BJ (cell line): ENCODE data around the gene TTLL7. TPM values are rescaled to one million over a fixed set of nuclear protein-coding genes. Genes with fewer than 3 reads are reported as not detected.
"Not testable (repeated sequence)": the region's sequence is repeated elsewhere in the genome, so short reads cannot be mapped to it uniquely, and the experiment has no call there.

Experiments
- CTCF ChIA-PET: fragments of 350-600 bp; formaldehyde crosslinking; extraction: SDS; loops from one replicate; lab custom pipeline; 2021; ENCODE audit warnings: antibody characterized with exemption, inconsistent platforms; lab: Yijun Ruan, JAX
- POLR2A ChIA-PET: fragments of 300-600 bp; sonication (Branson Sonifier 250); formaldehyde crosslinking; extraction: SDS; loops from one replicate; lab custom pipeline; 2021; ENCODE audit warnings: antibody characterized with exemption; lab: Charles Lee
- DNase-seq: peaks from one replicate; pipeline ENCODE4 v3.0.0-alpha.2; 2011; ENCODE audit warnings: low read depth
- H3K27me3 ChIP-seq: 2 replicates; pipeline ENCODE4 v1.6.0; 2011; ENCODE audit warnings: low read length; ENCODE audit not compliant: control insufficient read depth, insufficient read depth
- H3K36me3 ChIP-seq: 2 replicates; pipeline ENCODE4 v1.5.1; 2011; ENCODE audit warnings: low read length; ENCODE audit not compliant: control insufficient read depth, insufficient read depth
- H3K4me3 ChIP-seq: 2 replicates; pipeline ENCODE4 v1.5.1; 2011; ENCODE audit warnings: low read depth, mild to moderate bottlenecking, control low read depth, low read length
- polyA plus RNA-seq: library from polyadenylated mRNA; depleted of rRNA; stranded (reverse); fragments of >200 nt; gene quantifications from 2 replicates; pipeline ENCODE4 v1.2.3, GENCODE V29; 2011
- TF ChIP-seq, protein P1 (sequence below): IDR thresholded peaks from 2 replicates; pipeline ENCODE4 v1.5.1; 2011; ENCODE audit warnings: low read depth, mild to moderate bottlenecking, control low read depth, inconsistent platforms, low read length, moderate library complexity; ENCODE audit not compliant: insufficient read depth

The TTLL7 gene
- polyA plus RNA-seq, 1 experiment = 4.7 TPM

DNA sequence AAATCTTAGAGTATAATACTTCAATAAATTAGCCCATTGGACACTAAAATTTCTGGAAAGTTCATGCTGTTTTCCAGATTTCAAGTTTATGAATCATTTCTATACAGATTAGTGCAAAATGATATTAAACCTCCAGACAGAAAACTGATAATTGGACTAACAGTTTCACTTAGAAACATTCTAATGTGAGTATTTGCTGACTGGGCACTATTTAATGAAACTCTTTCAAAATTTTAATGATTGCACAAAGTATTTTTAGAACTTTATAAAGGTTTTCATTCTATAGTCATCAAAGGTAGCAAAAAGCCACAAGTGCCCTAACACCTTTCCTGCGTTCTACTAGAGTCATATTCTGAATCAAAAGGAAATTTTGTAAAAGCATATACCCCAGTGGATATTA lies 81.0 kb downstream of the TTLL7 start:
- CTCF ChIA-PET = interaction anchor here (1.2 kb wide), 1 partner anchor 12 kb away, joined by 3 read pairs; no protein-coding TSS in a partner anchor

DNA sequence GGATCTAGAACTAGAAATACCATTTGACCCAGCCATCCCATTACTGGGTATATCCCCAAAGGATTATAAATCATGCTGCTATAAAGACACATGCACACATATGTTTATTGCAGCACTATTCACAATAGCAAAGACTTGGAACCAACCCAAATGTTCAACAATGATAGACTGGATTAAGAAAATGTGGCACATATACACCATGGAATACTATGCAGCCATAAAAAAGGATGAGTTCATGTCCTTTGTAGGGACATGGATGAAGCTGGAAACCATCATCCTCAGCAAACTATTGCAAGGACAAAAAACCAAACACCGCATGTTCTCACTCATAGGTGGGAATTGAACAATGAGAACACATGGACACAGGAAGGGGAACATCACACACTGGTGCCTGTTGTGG lies 82.8 kb downstream of the TTLL7 start:
- H3K36me3 ChIP-seq, H3K27me3 ChIP-seq, POLR2A ChIA-PET, CTCF ChIA-PET, DNase-seq, H3K4me3 ChIP-seq: not testable (repeated sequence)

More for the DNA sequence above, 81.0 kb downstream of the TTLL7 start:
- POLR2A ChIA-PET = no interaction called here
- Histone ChIP-seq H3K27me3 (no peaks in the 10 kb centered on the region), H3K36me3 (no peaks in the 10 kb centered on the region), H3K4me3 (no peak overlapping the region)
- TF ChIP-seq, protein P1, sequence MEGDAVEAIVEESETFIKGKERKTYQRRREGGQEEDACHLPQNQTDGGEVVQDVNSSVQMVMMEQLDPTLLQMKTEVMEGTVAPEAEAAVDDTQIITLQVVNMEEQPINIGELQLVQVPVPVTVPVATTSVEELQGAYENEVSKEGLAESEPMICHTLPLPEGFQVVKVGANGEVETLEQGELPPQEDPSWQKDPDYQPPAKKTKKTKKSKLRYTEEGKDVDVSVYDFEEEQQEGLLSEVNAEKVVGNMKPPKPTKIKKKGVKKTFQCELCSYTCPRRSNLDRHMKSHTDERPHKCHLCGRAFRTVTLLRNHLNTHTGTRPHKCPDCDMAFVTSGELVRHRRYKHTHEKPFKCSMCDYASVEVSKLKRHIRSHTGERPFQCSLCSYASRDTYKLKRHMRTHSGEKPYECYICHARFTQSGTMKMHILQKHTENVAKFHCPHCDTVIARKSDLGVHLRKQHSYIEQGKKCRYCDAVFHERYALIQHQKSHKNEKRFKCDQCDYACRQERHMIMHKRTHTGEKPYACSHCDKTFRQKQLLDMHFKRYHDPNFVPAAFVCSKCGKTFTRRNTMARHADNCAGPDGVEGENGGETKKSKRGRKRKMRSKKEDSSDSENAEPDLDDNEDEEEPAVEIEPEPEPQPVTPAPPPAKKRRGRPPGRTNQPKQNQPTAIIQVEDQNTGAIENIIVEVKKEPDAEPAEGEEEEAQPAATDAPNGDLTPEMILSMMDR = no peak
- no peak for DNase-seq

DNA sequence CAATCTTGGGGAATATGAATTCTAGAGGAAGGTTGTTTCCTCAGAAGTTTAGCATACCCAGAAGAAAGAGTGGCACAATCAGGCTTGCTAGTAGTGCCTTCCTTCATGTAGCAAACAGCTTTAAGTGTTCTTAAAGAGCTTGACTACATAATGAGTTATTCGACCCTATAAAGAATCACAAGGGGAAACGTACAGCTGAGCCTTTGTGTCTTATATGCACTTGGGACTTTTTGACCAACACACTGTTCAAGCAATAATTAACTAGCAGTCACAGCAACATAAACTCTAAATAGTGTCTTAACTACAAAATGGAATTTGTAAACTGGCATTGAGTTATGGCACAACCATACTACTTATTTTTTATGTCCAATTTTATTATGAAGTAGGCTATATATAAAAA lies 86.1 kb downstream of the TTLL7 start:
- ChIA-PET POLR2A (no interaction called here), CTCF (interaction anchor here (0.9 kb wide), 1 partner anchor 19 kb away, joined by 3 read pairs; no protein-coding TSS in a partner anchor)
- H3K4me3 ChIP-seq = no peak overlapping the region
- no peaks in the 10 kb centered on the region for H3K36me3 ChIP-seq
- no peaks in the 10 kb centered on the region for H3K27me3 ChIP-seq
- DNase-seq = no peak
- TF ChIP-seq, protein P1 = no peak

DNA sequence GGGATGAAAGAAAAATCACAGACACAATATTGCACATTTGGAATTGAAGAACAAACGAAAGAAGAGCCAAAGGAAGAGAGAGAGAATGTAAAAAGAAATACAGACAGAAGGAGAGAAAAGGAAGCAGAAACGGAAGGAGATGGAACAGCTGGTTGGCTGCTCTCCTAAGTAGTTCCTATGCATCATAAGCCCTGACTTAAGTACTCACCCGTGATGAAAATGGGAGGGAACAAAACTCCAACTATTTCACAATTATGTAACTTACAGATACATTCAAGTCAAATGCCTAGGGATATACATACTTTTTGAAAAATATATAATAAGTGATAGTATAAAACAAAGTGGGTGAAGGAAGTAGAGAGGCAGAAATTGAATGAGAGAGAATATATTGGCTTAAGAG lies 88.5 kb downstream of the TTLL7 start:
- DNase-seq = no peak
- ChIA-PET POLR2A (no interaction called here), CTCF (interaction anchor here (1.8 kb wide), 1 partner anchor 168 kb away, joined by 4 read pairs; no protein-coding TSS in a partner anchor)
- TF ChIP-seq, protein P1 = no peak
- no peaks in the 10 kb centered on the region for H3K27me3 ChIP-seq
- H3K36me3 ChIP-seq = no peaks in the 10 kb centered on the region
- H3K4me3 ChIP-seq = no peak overlapping the region

DNA sequence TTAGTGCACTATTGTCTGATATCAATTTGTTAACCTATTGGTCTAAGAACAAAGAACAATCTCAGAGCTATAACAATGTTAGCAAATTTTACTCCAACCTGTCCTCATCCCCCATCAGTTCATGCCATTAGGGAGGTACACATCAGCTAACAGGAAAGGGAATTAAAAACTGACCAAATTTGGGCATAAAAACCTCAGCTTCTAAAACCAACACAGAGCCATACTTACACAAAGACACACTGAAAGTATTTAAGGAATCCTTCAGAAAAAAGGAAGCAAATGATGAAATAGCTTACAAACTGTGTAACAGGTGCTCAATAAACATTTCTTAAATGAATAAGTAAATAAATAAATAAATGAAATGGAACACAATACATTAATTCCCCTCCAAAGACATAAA lies 89.2 kb downstream of the TTLL7 start:
- no peak for DNase-seq
- Histone ChIP-seq H3K27me3 (no peaks in the 10 kb centered on the region), H3K4me3 (no peak overlapping the region), H3K36me3 (no peaks in the 10 kb centered on the region)
- POLR2A ChIA-PET = interaction anchor here (0.6 kb wide), 1 partner anchor 208 kb away, joined by 5 read pairs; no protein-coding TSS in a partner anchor
- CTCF ChIA-PET = interaction anchor here (1.8 kb wide), 1 partner anchor 169 kb away, joined by 4 read pairs; no protein-coding TSS in a partner anchor
- TF ChIP-seq, protein P1 = no peak

DNA sequence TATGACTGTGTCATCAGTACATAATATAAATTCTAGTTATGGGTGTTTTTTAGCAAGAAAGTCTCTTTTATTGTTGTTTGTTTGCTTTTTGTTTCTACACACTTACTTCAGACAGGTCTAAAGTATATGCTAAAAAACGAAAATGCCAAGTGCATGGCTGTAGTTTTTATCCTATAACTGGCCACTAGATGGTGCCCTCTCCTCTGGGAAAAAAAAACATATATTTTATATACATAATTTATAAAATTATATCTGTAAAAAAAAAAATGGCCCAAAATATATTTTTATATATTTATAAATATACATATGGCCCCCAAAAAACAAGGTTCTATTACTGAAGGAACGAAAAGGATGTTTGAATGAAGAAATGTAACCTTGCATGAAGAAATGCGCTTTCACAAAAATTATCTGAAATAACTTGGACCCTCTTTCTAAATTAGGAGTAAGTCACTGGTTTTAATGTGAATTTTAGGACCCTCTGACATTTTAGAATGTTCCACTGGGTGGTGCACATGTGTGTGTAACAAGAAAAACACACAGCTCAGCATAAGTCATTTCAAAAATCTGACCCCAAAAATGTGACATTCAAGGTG lies 93.5 kb downstream of the TTLL7 start:
- ChIA-PET CTCF (interaction anchor here (0.7 to 2.0 kb wide), 6 partner anchors 10 to 699 kb away, joined by 3 to 5 read pairs (median 3); no protein-coding TSS in a partner anchor), POLR2A (no interaction called here)
- no peak for DNase-seq
- no peaks in the 10 kb centered on the region for H3K27me3 ChIP-seq
- TF ChIP-seq, protein P1 = peak; percentile 61
- no peak overlapping the region for H3K4me3 ChIP-seq
- H3K36me3 ChIP-seq = no peaks in the 10 kb centered on the region
